Activated effector memory CD4-positive, alpha-beta T cell treated with anti-CD3 and anti-CD28 coated beads, Interleukin-2, amount 50 U/mL, for 16 hours (primary cell): ENCODE measurements around the gene PRR5L.
"Not testable (repeated sequence)": the region's sequence is repeated elsewhere in the genome, so short reads cannot be mapped to it uniquely, and the experiment has no call there.

Experiments used
- DNase-seq: peaks from one replicate; pipeline ENCODE4 v3.0.0-alpha.2; 2020

PRR5L gene

DNA sequence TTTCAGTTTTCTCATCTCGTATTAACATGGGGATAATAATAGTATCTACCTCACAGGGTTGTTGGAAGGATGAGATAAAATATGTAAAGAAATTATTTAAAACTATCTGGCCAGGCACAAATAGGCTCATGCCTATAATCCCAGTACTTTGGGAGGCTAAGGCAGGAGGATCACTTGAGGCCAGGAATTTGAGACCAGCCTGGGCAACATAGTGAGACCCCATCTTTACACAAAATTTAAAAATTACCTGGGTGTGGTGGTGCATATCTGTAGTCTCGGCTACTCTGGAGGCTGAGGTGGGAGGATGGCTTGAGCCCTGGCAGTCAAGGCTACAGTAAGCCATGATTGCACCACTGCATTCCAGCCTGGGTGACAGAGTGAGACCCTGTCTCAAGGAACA, 215.0 kb downstream of the PRR5L start:
- not testable (repeated sequence) for DNase-seq

DNA sequence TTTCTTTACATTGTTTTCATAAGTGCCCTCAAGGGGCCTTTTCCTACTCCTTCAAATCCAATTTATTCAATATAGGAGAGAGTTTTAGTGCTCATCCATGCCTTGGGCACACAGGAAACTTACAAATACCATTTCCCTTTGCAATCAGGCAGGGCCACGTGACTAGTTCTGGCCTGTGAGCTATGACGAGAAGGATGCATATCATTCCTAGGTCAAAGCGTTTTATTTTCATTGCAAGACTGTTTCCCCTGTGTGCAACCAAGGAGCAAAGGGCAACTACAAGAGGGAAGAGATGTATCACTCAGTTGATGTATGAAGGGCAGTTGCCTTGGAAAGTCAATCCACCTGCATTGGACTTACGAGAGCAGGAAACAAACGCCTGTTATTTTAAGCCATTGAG, 215.9 kb downstream of the PRR5L start:
- no peak for DNase-seq

DNA sequence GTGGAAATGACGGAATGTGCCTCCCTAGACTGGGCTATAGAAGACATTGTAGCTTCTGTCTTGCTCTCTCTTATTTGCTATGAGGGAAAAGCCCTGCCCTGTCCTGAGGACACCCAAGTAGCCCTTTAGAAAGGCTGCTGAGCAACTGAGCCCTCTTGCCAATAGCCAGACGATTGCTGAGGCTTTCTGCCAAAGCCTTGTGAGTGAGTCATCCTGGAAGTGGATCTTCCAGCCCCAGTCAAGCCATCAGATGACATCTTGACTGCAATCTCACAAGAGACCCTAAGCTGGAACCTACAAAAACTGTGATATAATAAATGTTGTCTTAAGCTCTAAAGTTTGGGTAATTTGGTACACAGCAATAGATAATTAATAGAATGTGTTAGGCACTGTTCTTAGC, 217.9 kb downstream of the PRR5L start:
- DNase-seq: no peak
